ENCODE results near the gene DCAF17.

Gene DCAF17

DNA sequence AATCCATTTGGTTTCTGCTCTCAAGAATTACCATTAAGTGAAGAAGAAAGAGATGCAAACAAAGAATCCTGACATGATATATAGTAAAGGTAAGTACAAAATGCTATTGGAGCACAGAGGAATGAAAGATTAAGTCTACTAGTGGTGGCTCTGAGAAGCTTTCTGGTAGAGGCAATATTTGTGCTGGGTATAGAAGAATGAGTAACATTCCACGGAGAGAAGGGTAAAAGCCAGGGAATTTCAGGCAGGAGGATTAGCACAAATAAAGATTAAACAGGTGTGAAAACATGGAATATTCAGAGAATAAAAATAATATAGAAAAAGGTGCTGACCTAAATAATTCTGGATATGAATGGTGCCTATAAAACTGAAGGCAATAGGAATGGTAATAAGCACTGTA, 32.1 kb upstream of the DCAF17 start:
- ATAC-seq: no peak
- TF ChIP-seq TSHZ2 (CRISPR knock-in tag; IDR thresholded peaks at IDR 0.05) (no peak), SNAI2 (CRISPR knock-in tag; IDR thresholded peaks at IDR 0.05) (no peak), RARB (CRISPR knock-in tag; IDR thresholded peaks at IDR 0.05) (no peak), CREB5 (CRISPR knock-in tag; IDR thresholded peaks at IDR 0.05; ENCODE audit: low read depth) (no peak), GLIS3 (CRISPR knock-in tag; IDR thresholded peaks at IDR 0.05) (no peak), ZNF565 (CRISPR knock-in tag; conservative IDR thresholded peaks at IDR 0.05; ENCODE audit: low read depth) (no peak)

DNA sequence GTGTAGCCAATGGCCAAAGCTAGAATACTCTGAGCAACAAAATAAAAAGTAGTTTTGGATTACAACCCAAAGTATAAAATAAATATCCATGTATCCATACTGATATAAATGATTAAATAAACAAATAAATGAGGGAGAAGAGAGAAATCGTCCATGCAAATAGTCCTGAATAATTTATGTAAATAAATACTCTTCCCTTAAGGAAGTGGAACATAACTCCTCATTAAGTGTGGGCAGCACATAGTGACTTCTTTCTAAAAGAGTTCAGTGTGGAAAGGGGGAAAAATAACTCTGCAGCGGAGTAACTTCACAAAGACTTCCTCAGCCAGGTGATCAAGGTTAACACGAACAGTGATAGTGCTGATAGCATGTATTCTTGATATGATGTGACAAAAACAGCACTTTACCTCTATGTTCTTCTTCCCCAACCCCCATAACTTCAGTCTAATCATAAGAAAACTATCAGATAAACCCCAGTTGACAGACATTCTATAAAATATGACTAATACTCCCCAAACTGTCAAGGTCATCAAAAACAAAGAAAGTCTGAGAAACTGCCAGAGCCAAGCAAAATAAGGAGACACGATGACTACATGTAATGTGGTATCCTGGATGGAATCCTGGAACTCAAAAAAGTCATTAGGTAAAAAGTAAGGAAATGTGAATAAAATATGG, 31.0 kb upstream of the DCAF17 start:
- TF ChIP-seq ISL1 (CRISPR knock-in tag; IDR thresholded peaks at IDR 0.05) (0 out of 2 replicates have a peak, but pooled peaks have one; percentile 17), OSR1 (CRISPR knock-in tag; IDR thresholded peaks at IDR 0.05) (no peak)
- no peak for ATAC-seq

DNA sequence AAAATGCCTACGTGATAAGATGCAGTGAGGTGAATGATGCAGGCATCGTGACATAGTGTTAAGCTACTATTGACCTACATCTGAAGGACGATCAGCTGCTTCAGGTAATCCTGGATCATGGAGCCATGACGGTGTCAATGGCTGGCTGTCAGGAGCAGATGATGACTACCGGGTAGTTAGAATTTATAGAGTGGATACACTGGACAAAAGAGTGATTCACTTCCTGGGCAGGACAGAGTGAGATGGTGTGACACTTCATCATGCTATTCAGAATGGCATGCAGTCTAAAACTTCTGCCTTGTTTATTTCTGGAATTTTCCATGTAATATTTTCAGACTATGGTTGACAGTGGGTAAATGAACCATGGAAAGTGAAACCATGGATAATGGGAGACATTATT, 29.8 kb upstream of the DCAF17 start:
- TF ChIP-seq GLIS3 (CRISPR knock-in tag; IDR thresholded peaks at IDR 0.05) (no peak), CSDC2 (CRISPR knock-in tag; IDR thresholded peaks at IDR 0.05) (no peak), CSRNP3 (CRISPR knock-in tag; IDR thresholded peaks at IDR 0.05) (no peak), ARNTL (CRISPR knock-in tag; IDR thresholded peaks at IDR 0.05; ENCODE audit: borderline replicate concordance, low read depth) (no peak), TOX (CRISPR knock-in tag; IDR thresholded peaks at IDR 0.05; ENCODE audit: borderline replicate concordance) (no peak), OSR1 (CRISPR knock-in tag; IDR thresholded peaks at IDR 0.05) (no peak), ZNF565 (CRISPR knock-in tag; conservative IDR thresholded peaks at IDR 0.05; ENCODE audit: low read depth) (no peak), POU6F1 (CRISPR knock-in tag; IDR thresholded peaks at IDR 0.05; ENCODE audit: borderline replicate concordance, low read depth) (no peak), ZNF70 (CRISPR knock-in tag; IDR thresholded peaks at IDR 0.05) (no peak), PATZ1 (CRISPR knock-in tag; IDR thresholded peaks at IDR 0.05; ENCODE audit: borderline replicate concordance) (no peak), ZC3H10 (CRISPR knock-in tag; IDR thresholded peaks at IDR 0.05) (no peak), ZNF8 (CRISPR knock-in tag; IDR thresholded peaks at IDR 0.05) (no peak), ESRRG (CRISPR knock-in tag; IDR thresholded peaks at IDR 0.05) (no peak), CREB5 (CRISPR knock-in tag; IDR thresholded peaks at IDR 0.05; ENCODE audit: low read depth) (no peak)
- peak; percentile 72 for ATAC-seq
